ENCODE measurements around the gene MAGOH.

- no peak for TF ChIP-seq POLR2A (IDR thresholded peaks at IDR 0.05)
- TF ChIP-seq CTCF (IDR thresholded peaks at IDR 0.05): no peak
- TF ChIP-seq EP300 (IDR thresholded peaks at IDR 0.05): no peak
These were observed 31.5 kb downstream of the MAGOH start for GRCh38 chr1:53206735-53207379.

All from ovary (tissue), 3 donors.